Measurements from ENCODE around the gene SKP2. TPM values are rescaled to one million over a fixed set of nuclear protein-coding genes. Genes with fewer than 3 reads are reported as not detected.
"Not testable (repeated sequence)": the region's sequence is repeated elsewhere in the genome, so short reads cannot be mapped to it uniquely, and the experiment has no call there.

SKP2 gene
- total RNA-seq, 1 experiment from 2014 or later = 88.0 TPM

DNA sequence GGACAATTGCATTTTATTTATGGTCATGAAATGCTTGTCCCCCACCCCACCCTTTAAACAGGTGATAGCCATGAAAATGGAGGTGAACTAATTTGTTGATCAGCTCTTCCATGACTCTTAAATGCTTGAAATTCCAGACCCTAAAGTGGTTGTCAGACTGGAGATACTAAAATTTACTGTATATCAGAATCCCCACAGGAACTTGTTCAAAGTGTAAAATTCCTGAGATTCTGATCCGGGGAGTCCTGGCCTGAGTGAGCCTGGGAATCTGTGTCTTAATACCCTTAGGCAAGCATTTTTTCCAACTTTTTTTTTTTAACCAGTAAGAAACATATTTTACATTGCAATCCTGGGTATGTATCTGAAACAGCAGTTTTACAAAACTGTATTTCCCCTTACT, 4.7 kb downstream of the SKP2 start:
- DNase-seq (ENCODE audit: low read depth) = peak; percentile 52

DNA sequence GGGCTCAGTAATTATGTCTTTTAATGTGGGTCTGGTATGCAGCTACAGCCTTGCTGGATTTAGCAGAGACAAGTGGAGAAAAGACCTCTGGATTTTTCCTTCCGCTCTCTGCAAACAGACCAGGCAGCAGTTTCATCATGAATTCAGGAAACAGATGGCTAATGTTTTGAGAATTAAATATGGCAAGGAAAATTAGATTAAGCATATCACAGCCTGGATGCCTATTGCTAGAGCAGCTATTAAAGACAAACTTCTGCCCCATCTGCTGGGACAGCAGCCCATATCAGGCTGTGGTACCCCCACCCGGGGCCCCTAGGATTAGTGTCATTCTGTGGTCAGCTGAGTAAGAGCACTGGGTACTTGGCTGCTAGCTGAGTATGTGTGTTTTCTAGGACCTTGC, 6.2 kb downstream of the SKP2 start:
- DNase-seq (ENCODE audit: low read depth) = peak; percentile 72

DNA sequence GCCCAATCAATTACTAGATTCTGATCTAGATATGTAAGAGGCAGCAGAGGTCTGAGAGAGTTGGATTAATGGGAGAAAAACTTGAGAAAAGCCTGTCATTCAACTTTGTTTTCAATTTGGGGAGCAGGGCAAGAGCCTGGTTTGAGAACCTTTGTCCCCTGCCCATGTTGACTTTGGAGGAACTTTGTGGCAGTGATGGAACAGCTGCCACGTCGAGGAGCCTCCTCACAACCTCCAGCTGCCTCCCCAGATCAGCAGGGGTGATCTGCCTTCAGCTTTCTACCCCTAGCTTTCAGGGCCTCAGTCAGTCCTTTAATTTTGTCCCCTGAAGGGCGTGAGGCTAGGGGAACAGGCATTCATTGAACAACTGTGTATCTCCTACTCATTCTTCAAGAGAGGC, 8.7 kb downstream of the SKP2 start:
- no peak for DNase-seq (ENCODE audit: low read depth)

DNA sequence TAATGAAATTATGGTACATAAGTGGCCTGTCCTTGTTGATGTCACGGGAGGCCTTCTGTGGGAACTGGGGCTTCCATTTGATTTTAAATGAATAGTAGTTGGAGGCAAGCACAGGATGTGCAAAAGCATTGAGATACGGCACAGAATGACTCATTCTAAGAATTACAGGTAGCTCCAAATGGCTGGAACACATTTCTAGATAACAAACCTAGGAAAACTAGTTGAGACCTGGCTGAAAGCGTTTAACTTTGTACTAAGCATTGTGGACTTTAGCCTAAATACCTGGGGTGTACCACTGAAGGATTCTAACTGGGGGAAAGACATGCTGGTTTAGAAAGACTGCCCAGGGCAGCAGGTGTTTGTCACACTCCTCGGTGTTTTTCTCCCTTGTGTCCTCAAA, 9.4 kb downstream of the SKP2 start:
- DNase-seq (ENCODE audit: low read depth) = no peak

DNA sequence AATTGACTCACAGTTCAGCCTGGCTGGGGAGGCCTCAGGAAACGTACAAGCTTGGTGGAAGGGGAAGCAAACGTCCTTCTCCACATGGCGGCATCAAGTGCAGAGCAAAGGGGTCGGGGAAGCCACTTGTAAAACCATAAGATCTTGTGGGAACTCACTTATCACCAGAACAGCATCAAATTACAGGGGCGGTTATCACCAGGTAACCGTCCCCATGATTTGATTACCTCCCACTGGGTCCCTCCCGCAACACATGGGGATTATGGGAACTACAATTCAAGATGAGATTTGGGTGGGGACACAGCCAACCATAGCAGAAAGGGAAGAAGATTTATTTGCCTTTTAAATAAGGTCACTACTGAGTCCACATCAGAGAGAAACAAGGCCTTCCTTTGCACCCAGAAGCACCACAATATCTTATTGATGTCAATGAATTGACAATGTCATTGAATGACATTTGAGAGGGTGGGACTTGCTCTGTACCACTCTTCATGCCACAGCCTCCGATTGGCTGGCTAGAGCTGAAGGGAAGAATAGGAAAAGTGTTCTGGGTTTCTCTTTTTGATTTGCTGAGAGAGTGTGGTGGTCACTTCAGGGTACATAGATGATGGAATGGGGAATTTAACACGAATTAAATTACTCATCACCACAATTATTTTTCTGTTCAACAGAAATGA, 11.0 kb downstream of the SKP2 start:
- DNase-seq (ENCODE audit: low read depth) = no peak

DNA sequence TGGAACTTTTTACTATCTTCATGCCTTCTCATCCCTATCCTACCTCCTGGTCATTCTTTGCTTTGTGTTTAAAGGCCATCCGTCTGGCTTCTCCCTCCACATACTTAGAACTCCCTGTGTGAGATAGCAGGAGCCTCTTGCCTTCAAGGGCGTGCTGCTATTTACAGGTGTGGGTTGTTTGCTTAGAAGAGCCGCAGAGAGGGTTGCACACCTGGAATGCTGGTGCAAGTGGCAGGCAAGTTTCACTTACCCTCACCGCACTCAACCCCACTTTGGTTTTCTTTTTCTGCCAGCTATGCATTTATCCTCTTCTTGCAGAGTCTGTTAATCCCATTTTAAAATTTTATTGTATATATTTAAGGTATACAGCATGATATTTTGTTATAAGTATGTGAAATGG, 12.6 kb downstream of the SKP2 start:
- no peak for DNase-seq (ENCODE audit: low read depth)

DNA sequence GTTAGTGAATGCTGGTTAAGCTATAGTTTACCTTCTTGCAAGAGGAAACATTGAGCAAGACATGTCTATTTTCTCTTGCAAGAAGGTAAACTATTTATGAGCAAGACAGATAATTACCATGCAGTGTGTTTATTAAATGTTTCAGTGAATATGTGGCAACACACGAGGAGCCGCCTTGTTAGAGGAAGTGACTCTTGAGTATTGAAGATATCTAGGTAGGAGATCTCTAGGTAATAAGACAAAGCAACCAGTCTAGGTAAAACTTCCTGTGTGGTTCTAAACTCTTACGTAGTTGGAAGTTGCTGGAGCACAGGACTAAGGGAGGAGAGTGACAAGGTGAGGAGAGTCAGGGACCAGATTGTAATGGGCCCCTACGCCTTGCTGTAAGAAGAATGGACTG, 16.8 kb downstream of the SKP2 start:
- no peak for DNase-seq (ENCODE audit: low read depth)

DNA sequence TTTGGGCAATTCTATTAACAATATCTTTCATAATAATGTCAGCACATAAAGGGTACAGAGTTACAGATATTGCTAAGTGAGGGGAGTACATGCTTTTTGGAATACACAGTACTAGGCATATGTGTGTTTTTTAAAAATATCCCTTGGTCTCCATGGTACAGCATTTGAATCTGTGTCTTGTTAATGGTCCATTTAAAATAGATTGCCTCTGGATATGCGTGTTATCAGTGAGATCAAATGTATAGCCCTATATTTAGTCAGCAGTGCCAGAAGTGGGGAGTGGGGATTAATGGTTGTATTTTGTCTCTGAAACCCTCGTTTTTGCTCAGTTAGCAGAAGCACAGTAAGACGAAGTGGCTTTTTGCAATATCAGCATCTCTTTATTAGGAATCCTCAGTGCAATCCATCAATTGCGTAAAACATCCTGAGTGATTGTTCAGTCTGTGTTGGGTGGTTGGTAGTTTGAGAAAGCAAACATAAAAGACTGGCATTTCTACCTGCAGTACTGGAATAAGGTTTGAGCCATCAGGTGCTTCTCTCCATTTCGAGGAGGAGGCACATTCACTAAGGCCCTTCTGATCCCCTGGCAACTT, 19.0 kb downstream of the SKP2 start:
- no peak for DNase-seq (ENCODE audit: low read depth)

DNA sequence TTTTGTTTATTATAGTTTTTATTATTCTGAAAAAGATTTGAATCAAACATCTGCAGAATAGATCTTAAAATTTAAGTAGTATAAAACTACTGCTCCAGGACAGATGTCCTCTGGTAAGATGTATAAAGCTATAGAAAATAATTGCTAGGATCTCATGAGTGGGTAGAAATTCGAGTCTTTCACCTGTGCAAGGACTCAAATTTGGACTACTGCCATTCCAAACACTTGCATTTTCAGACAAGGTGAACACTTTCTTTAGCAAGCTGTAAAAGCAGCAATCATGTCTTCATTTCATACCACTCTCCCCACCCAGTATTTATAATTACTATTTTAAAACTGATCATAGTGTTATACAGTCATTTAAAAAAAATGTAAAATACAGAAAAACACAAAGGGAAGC, 20.7 kb downstream of the SKP2 start:
- no peak for DNase-seq (ENCODE audit: low read depth)

DNA sequence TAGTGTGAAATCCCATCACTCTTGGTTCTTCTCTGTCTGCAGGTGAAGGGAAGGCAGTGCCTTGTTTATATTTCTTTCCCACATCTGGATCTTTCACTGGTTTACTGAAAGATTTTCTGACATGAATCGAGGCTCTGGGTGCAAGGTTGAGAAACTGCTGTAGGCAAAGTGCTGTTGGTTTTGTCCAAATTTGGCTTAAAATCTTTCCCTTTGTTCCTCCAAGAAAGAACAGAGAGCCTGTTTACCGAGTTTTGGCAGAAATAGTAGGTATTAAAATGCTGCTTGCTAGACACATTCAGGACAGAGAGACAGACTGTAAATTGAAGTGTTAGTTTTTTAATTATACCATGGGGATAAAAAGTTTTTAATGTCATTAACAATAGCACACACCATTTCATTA, 21.5 kb downstream of the SKP2 start:
- no peak for DNase-seq (ENCODE audit: low read depth)

DNA sequence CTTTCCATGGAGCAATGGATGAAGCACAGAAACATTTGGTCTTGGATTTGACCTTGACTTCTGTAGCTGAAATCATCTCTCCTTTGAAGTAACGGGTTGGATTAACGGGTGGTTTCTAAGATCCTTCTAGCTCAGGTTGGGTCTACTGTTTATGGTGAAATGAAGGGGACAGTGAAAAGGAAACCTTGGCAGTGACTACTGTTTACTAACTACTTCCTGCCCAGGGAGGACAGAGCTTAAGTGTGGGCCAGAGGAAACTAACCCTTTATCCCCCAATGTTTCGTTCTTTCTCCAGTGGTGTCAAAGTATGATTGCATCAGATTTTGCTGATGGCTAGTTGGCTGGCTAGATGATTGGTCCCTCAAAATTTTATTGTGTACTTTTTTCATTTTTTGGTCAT, 22.2 kb downstream of the SKP2 start:
- no peak for DNase-seq (ENCODE audit: low read depth)

DNA sequence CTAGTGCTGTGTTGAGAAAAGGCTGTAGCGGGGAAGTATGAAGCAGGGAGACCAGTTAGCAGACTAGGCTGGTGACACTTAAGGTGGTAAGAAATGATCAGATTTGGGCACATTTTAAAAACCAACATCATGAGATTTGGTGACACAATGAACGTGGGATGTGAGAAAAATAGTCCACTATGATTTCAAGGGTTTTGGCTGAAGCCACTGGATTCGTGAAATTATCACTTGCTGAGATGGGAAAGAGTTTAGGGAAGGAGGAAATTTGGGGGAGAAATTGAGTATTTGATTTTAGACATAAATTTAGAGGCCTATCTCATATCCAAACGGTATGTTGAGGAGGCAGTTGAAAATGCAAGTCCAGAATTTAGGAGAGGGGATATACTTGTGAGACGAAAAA, 23.1 kb downstream of the SKP2 start:
- DNase-seq (ENCODE audit: low read depth) = no peak

DNA sequence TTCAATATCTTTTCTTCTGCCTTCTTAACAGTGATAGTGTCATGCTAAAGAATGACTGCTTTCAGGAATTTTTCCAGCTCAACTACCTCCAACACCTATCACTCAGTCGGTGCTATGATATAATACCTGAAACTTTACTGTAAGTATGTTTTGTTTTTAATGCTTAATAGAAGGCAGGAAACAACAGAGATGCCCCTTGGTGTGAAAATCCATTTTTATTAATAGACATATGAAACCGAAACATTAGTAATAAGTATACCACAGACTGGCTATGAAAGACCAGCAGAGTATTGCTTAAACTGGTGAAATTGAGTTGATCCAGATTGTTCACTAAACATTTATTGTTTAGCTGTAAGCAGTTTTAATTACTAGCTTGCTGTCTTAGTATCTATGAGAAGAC, 25.2 kb downstream of the SKP2 start:
- no peak for DNase-seq (ENCODE audit: low read depth)

DNA sequence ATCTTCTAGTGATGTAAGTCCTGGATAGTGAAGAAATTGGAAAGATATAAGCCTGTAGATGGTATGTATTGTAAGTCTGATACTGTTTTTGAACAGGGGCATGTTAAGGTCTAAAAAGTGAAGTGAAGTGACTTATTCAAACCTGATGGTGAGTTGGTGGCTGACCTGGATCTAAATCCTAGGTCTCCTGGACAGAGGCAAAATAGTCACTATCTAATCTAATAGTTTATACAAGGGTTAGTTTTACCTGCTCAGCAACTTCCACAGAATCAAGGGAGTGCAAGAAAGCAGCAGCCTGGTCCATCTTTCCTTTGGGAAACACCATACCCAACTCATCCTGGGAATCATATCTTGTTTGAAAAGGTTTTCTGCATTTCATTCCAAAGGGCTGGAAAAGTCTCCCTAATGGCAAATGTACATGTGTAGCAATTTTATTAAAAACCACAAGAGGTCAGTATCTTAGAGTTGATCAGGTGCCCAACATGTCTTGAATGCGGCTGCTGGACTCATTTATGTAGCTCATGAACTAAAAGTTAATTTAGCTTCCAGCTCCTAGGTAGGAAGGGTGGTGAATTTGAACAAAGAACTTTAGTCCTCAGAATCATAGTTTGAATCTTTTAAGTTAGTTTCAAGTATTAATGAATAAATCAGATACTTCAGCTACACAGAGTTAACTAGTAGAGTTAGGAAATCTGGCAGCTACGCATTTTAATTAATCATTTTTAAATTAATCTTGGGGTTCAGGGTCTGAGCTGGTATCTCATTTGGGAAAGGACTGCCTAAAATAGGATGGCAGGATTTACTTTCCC, 26.0 kb downstream of the SKP2 start:
- peak; percentile 39 for DNase-seq (ENCODE audit: low read depth)

DNA sequence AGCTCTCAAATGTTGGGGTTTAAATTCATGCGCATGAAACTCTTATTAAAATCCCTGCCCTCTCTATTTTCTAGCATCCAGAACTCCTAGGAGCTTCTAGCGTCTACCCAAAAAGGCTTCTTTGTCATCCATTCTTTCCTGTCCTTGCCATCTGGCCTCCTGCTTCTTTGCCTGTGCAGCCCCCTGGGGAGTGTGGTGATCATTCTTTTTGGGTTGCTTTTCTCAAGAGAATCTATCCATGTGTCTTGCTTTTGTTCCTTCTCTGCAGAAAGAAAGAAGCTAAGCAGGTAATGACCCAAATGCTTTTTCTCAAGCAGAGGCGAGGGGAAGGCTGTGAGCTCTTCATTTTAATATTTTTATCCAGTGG, 26.6 kb downstream of the SKP2 start:
- DNase-seq (ENCODE audit: low read depth) = no peak

DNA sequence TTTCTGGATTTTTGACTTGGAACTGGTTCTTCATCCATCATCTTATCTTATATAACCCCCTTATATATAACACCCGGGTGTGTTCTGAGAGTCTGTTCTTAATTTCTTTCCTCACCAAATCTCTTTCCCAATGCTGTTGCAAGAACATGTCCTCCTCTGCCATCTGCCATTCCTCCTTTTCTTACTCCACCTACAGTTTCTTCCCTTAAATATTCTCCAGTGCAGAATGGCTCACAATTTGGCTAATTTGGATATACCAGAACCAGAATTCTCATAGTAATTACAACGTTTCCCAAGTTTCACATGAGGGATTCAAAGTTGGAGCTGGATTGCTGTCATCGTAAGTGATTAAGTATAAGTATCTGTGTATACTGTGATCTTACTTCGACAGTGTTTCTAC, 28.0 kb downstream of the SKP2 start:
- DNase-seq (ENCODE audit: low read depth) = no peak

DNA sequence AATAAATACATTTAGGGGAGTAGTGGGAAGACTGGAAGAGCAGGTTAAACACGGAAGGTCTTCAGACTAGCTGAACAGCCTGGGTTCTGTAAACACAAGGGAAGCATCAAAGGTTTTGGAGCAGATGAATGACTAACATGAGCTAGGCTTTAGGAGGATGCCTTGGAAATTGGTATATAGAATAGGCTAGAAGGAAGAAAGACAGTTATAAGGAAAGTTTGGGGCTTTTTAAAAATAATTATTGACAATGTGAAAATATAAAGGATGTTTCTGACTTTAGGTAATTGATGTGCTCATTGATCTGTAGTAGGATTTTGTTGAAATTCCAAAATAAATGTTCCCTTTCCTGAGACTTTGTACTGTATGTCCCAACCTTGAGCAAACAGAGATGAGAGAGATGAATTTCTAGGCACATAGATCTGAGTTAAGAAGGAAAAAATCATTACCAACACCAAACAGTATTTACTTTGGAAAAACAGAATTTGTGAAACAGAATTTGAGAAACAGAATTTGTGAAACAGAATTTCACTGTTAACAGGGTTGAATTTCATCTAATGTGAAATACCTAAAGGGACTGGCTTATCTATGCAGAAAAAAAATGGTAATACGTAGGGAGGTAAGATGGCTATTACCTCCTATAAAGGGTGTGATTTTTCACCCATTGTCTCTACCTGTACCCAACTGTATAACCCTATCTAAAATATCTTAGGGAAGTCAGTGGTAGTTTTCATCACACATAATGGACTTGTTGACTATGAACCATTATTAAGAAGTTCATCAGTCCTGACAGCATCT, 28.8 kb downstream of the SKP2 start:
- no peak for DNase-seq (ENCODE audit: low read depth)

DNA sequence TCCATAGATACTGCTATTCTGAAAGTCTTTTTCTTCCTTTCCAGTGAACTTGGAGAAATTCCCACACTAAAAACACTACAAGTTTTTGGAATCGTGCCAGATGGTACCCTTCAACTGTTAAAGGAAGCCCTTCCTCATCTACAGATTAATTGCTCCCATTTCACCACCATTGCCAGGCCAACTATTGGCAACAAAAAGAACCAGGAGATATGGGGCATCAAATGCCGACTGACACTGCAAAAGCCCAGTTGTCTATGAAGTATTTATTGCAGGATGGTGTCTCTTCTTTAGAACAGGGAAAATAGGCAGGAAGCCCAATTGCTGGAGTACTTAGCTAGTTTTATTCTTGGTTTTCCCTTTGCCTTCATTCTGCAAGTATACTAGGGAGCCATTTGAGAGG, 29.9 kb downstream of the SKP2 start:
- DNase-seq (ENCODE audit: low read depth) = no peak

DNA sequence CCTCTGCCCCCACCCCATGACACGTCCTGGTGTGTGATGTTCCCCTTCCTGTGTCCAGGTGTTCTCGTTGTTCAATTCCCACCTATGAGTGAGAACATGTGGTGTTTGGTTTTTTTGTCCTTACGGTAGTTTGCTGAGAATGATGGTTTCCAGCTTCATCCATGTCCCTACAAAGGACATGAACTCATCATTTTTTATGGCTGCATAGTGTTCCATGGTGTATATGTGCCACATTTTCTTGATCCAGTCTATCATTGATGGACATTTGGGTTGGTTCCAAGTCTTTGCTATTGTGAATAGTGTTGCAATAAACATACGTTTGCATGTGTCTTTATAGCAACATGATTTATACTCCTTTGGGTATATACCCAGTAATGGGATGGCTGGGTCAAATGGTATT, 32.5 kb downstream of the SKP2 start:
- DNase-seq (ENCODE audit: low read depth) = not testable (repeated sequence)

DNA sequence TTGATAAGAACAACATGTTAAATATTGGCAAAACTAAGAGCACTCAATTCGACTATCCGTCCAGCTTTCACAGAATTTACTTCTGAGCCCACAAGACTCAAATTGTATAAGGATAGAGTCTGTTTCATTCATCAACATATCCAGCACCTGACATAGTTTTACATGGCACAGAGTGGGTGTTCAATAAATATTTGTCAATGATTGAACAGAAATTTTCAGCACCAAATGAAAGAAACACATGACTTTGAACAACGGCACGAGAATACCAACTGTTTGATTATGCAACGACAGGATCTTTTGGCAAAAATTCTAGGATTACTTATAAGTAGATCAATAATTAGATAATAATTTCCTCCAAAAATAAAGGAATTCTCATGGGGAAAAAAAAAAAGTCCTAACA, 41.8 kb downstream of the SKP2 start:
- no peak for DNase-seq (ENCODE audit: low read depth)

DNA sequence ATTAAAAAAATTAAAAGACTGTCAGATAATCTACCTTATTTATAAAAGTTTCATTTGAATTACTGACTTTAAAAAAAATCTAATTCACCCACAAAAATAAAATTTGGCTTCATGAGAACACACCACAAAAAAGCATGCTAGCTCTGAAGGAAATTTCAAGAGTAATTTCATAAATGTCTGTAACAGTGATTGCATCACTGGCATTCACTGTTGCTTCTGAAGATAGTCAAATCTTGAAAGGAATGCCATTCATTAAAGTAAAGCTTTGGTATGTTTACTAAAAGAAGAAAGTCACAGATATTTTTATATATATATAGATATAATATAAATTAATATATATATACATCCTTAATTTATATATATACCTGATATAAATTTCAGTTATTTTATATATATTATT, 46.4 kb downstream of the SKP2 start:
- no peak for DNase-seq (ENCODE audit: low read depth)

DNA sequence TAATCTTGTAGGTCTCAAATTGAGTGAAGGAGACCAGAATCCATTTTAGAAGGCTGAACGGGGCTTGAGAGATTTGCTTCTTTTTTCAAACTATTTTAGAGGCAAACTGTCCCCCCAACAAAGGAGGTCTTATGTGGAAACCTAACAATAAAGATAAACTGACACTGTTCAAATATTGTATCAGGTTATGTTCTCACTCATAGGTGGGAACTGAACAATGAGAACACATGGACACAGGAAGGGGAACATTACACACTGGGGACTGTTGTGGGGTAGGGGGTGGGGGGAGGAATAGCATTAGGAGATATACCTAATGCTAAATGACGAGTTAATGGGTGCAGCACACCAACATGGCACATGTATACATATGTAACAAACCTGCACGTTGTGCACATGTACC, 46.9 kb downstream of the SKP2 start:
- DNase-seq (ENCODE audit: low read depth) = not testable (repeated sequence)

All from LHCN-M2 (cell line).